H54 (cell line): ENCODE results near the gene CNNM3.

Experiments used
- DNase-seq: peaks from one replicate; pipeline ENCODE4 v3.0.0; 2011; ENCODE audit warnings: low spot score, mixed read lengths; ENCODE audit not compliant: insufficient read length
- FAIRE-seq: peaks from 3 replicates; lab custom pipeline; 2011; peaks lifted over from hg19 to GRCh38; lab: Jason Lieb, UNC
- POLR2A ChIP-seq: IDR thresholded peaks from 2 replicates; pipeline ENCODE4 v1.6.1; 2011; ENCODE audit warnings: low read depth, mild to moderate bottlenecking, low read length

The CNNM3 gene

DNA sequence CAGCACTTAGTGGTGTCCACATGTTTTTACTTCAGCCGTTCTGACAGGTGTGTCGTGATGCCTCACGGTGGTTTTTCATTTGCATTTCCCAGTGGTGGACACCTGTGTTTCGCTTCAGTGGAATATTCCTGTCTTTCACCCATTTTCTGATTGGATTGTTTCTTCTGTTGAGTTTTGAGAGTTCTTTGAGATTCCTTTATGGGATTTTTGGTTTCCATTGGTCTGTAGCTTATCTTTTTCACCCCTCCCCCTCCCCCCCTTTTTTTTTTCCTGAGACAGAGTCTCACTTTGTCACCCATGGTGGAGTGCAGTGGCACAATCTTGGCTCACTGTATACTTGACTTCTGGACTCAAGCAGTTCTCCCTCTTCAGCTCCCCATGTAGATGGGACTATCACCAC is 19.8 kb downstream of the CNNM3 start:
- no peak for FAIRE-seq
- no peak for TF ChIP-seq POLR2A
- DNase-seq: no peak

DNA sequence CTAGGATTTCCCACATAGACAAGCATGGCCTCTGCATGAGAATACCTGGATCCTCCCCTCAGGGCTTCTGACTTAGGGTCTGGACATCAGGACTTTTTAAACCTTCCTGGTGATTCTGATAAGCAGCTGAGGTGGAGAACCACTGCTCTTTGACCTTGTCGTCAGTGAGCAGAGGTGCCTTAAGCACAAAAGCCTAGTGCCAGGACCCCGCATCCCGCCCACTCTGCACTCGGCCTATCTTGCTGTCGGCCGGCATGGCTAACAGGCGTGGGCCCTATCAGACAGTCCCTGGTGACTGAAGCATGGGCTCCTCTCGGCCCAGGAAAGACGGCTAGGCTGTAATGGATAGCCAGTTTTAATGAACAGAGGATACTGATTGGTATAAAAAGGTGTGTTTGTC is 21.5 kb downstream of the CNNM3 start:
- no peak for FAIRE-seq
- no peak for TF ChIP-seq POLR2A
- DNase-seq: no peak

DNA sequence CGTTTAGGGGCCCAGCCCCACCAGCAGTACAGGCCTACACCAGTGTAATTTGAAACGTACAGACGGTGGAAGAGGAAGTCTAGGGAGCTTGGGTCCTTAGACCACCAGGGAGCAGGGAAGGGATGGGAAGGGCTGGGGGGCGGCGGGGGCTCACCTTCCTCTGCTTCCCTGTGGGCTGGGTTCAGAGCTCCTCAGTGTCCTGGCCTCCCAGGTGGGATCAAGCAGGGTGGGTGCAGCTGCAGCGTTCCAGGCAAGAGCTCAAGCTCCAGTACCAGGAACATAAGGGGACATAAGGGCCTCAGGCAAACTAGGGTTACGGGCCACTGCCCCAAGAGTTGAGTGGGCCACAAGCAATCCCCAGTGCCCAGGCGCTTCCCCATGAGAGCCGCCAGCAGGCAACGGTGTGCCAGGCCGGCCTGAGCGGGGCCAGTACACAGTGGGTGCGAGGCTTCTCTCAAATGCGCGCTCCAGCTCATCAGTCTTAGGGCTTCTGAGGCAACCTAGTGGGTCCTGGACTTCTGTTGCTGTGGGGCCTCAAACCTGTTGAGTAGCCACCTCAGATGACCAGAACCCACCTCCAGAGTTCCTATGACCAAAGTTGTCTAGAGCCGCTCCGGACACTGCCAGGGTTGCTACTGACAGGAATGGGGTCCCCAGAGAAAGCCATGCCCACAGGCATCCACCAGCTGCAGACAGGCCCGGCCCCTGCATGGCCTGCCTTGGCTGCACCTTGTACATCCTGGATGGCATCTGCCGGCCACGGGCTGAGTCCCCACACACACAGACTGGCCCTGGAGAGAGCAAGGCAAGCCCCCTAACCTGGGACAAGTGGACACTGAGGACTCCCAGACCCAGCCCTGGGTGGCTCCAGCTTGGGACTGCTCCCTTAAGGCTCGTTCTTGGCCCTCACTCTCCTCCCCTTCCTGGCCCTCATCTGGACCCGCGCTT is 22.6 kb downstream of the CNNM3 start:
- no peak for DNase-seq
- TF ChIP-seq POLR2A: no peak
- no peak for FAIRE-seq

DNA sequence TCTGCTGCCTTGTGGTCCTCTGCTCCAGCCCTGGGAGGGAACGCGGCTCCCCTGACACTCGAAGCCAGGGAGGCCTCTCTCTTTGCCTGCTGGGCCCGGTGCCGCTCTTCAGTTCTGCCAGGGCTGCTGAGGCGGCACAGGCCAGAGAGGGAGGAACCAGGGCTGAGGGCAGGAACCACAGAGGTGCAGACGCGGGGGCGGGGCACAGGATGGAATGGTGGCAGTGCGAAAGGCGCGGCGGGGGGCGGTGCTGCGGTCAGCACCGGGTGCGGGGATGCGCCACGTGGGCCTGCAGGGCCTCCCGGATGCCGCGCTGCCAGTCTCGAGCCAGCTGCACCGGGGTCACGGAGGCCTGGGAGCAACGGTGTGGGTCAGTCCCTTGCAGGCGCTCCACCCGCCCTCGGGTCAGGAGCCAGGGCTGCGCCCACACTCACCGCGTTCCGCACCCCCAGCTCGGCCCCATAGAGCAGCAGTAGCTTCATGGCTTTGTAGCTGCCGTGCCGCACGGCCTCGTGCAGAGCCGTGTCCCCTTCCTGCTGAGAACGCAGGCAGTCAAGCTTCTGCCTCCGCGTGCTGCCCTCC is 23.3 kb downstream of the CNNM3 start:
- TF ChIP-seq POLR2A: no peak
- FAIRE-seq (no peak), DNase-seq (no peak)

DNA sequence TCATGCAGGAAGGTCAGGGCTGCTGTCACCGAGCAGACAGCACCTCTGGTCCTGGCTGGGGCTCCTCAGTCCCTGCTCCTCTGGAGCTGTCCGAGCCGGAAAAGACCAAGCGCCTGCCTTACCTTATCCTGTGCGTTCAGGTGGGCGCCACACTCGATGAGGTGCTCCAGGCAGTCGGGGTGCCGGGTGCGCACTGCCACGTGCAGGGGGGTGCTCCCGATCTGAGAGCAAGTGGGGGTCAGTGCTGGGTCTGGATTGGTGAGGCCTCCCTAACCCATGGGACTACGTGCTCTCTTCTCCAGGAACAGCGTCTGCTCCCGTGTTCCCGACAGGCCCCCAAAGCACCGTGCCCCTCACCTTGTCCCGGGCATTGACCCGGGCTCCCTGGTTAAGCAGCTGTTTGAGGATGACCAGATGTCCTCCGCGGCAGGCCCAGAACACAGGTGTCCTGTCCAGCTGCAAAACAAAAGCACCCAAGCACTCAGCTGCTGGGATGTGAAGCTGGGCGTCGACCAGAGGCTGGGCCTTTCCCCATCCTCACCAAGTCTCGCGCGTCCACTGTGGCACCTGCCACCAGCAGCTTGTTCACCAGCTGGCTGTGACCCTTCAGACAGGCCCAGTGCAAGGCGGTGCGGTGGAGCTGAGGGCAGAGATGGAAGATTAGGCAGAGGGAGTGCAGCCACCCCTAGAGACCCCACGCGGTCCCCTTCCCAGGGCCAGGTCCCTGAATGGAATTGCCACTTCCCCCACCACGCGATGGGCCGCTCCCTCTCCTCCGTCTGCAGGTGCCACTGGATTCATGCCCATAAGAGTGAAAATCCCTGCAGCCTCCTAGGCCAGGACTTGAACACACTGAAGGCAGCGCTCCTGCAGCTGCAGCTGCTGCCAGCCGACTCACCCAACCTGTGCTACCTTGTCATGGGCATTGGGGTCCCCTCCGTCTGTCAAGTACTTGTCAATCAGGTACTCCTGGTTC is 24.1 kb downstream of the CNNM3 start:
- DNase-seq (no peak), FAIRE-seq (no peak)
- TF ChIP-seq POLR2A: no peak

DNA sequence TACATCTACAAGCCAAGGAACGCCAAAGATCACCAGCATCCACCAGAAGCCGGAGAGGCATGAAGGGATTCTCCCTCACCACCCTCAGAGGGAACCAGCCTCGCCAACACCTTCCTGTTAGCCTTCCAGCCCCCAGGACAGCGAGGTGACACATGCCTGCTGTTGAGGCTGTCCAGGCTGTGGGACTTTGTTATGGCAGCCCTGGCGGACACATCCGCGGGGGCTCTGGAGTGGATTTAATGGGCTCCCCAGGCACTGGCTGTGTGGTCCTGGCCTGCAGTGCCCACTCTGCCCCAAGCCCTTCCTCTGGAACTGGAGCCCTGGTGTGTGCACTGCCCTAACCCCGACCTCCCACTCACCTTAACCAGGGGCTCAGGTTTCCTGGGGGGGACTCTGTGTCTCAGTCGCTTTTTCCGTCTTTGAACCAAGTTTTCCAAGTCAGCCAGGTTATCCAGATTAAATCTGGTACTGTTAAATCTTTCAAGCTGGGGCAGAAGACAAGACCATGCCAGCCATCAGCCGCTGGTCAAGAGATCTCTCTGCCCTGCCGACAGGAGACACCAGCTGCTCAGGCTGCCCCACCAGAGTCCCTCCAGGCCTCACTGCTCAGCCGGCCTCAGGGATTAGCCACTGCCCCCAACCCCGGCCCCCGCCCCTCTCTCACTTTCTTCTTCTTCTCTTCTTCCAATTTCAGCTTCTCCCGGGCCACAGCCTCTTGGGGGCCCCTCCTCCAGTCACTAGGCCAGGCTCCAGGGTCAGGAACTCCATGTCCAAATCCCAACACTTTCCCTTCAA is 25.8 kb downstream of the CNNM3 start:
- DNase-seq: no peak
- TF ChIP-seq POLR2A: no peak
- no peak for FAIRE-seq

DNA sequence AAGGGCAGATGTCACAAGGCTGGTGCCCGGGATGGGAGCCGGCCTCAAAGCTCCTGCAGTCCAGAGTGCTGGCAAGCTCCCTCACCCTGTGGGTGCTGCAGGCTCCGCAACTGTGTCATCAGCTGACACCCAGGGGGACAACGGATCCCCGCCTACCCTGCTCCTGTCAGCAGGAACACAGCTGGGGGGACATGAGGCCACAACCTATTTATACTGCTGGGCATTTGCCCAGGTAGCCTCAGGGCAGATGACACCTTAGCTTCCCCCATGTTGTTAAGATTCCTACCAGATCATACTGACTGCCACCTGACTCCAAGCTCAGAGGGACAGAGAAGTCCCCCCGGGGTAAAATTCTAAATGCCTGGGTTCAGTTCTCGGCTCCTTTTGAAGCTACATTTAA is 26.5 kb downstream of the CNNM3 start:
- TF ChIP-seq POLR2A: no peak
- FAIRE-seq (no peak), DNase-seq (no peak)

DNA sequence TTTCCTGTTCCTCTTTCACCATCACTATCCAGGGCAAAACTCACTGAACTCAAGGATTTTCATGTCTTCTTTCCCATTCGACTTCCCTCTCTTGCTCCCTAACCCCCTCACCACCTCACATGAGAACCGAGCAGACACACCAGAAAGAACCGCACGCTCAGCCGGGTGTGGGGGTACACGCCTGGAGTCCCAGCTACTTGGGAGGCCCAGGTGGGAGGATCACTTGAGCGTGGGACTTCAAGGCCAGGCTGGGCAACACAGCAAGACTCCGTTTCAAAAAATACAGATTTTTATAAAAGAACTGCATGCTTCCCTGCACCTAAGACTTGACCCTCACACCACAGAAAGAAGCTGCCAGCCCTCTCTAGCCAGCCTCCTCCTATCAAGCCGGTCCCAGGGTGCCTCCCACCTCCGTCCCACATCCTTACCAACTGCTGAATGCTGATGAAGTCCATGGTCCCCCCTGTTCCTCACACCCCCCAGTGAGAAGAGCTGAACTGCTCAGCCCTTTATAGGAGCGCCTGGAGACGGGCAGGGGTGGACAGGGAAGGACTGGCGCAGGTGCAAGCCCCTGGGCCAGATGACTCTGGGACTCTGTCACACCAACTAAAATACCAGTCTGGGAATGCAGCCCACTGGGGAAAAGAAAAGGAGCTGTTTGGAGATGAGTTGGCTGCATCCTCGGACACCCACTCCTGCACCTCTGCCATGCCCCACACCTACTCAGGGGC is 27.6 kb downstream of the CNNM3 start, which contains the start of gene ANKRD23:
ANKRD23 (minus strand) TSS at position 484 of the 731 bp plus-strand sequence; CDS start at position 455, 29 bp downstream.
- DNase-seq (no peak), FAIRE-seq (no peak)
- no peak for TF ChIP-seq POLR2A

DNA sequence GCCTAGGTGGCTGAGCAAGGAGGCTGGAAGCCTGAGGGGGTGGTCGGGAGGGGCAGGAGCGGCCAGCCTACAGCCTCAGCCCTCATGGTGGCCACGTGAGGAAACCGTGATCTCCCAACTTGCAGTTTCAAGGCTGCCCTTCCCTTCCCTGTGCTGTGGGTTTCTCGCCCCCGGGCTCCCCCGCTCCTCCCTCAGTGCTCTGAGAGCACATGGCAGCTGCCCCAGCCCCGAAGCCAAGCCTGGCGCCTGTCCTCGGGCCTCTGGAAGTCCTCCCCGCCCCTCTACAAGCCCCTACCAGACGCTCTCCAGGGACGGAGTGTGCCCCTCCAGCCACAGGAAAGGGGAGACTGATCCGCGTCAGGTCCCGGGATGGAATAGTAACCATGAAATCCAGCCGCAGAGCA is 28.3 kb downstream of the CNNM3 start:
- no peak for TF ChIP-seq POLR2A
- FAIRE-seq: no peak
- no peak for DNase-seq

DNA sequence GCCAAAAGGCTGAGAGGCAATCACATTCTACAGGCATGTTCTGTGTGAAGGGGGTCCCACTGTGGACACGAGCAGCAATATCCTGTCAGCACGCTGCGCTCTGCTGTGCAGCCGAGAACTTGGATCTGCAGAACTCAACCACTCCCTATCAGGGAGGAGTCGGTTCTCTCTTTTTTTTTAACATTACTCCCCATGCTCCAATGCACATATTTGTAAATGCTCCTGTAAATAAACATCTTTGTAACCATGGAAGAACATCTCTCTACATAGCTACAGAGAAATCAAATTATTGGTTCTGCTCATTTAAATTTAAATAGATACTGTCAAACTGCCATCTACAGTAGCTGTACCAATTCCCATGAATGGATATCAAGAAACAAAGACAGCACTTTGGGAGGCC is 30.8 kb downstream of the CNNM3 start:
- DNase-seq (no peak), FAIRE-seq (no peak)

DNA sequence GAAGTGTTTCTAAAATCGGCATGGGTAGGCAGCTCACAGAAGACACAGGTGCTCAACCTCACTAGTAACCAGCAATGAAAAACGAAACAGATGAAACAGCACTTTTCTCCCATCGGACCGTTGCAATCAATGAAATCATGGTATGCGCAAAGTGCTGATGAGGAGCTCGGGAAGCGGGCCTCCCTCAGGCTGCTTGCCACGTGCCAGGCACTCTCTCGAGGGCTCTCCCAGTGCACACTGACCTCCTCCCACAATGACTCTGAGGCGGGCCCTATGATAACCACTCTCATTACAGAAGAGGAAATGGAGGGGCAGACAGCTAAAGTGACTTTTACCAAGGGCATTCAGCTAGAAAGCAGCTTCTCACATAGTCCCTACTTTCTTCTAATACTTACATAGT is 31.5 kb downstream of the CNNM3 start:
- TF ChIP-seq POLR2A: no peak
- DNase-seq (no peak), FAIRE-seq (no peak)

More for the DNA sequence above, 30.8 kb downstream of the CNNM3 start:
- TF ChIP-seq POLR2A: no peak

DNA sequence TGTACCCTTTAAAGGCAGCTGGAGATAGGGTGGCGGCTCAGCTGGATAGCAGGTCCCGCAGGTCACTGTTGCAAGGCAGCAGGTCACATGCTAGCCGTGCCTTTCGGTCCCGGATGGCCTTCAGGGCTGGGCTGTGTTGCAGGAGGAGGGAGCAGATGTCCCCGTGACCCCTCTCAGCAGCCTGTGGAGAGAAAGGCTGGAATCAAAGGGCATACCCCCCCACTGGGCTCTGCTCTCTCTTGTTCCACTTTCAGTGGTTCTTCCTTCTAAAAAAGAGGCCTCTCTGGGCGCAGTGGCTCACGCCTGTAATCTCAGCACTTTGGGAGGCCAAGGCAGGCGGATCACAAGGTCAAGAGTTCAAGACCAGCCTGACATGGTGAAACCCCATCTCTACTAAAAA is 32.2 kb downstream of the CNNM3 start:
- DNase-seq (no peak), FAIRE-seq (no peak)
- TF ChIP-seq POLR2A: no peak
